IgD-negative memory B cell (primary cell): ENCODE measurements around the gene USP10. TPM values are rescaled to one million over a fixed set of nuclear protein-coding genes. Genes with fewer than 3 reads are reported as not detected.

Experiments used
- H3K27ac Mint-ChIP-seq, 3 donors: one replicate each; pipeline ENCODE4 v1.8.0; 2020 to 2022; ENCODE audit warnings: mild to moderate bottlenecking in 3 of 3, mixed read lengths in 3 of 3, moderate library complexity in 1 of 3
- H3K27me3 Mint-ChIP-seq: one replicate; pipeline ENCODE4 v1.8.0; 2021; ENCODE audit warnings: mixed read lengths
- H3K36me3 Mint-ChIP-seq: one replicate; pipeline ENCODE4 v1.8.0; 2020; ENCODE audit warnings: mild to moderate bottlenecking, mixed read lengths
- H3K4me1 Mint-ChIP-seq, 3 donors: one replicate each; pipeline ENCODE4 v1.8.0; 2020 to 2022; ENCODE audit warnings: mixed read lengths in 3 of 3, mild to moderate bottlenecking in 1 of 3
- H3K4me3 Mint-ChIP-seq, 4 donors: one replicate each; pipeline ENCODE4 v1.8.0; 2020 to 2022; ENCODE audit warnings: mild to moderate bottlenecking in 4 of 4, mixed read lengths in 4 of 4, moderate library complexity in 3 of 4
- H3K9me3 Mint-ChIP-seq, 3 donors: one replicate each; pipeline ENCODE4 v1.8.0; 2020 to 2021; ENCODE audit warnings: mixed read lengths in 3 of 3, mild to moderate bottlenecking in 1 of 3
- polyA plus RNA-seq: library from polyadenylated mRNA; unstranded; fragments of 300-500 nt; fragmentation: Illumina TruSeq; gene quantifications from one replicate; pipeline ENCODE4 v1.2.3, GENCODE V29; 2021

The USP10 gene
- polyA plus RNA-seq, 1 donor from 2014 or later, result 95.8 TPM

- Mint-ChIP-seq H3K4me3 (no peak overlapping the region), H3K4me1 (peaks cover 5 to 8% (median 6%) of the 10 kb centered on the region in 3 donors), H3K27ac (no peak overlapping the region), H3K36me3 (no peaks in the 10 kb centered on the region), H3K27me3 (peaks cover 33% of the 10 kb centered on the region), H3K9me3 (peaks cover 0 to 4% (median 0%) of the 10 kb centered on the region in 3 donors)
Measured at GRCh38 chr16:84821179-84821578, 121.4 kb downstream of the USP10 start.

- no peak overlapping the region for H3K27ac Mint-ChIP-seq
- H3K4me3 Mint-ChIP-seq, result no peak overlapping the region
- H3K36me3 Mint-ChIP-seq, result no peaks in the 10 kb centered on the region
Measured at GRCh38 chr16:84821728-84822689, 122.2 kb downstream of the USP10 start.

GRCh38 chr16:84822990-84823389 lies 123.2 kb downstream of the USP10 start:
- H3K27me3 Mint-ChIP-seq, result peaks cover 33% of the 10 kb centered on the region
- H3K27ac Mint-ChIP-seq, result no peak overlapping the region
- H3K9me3 Mint-ChIP-seq, result peaks cover 0 to 4% (median 0%) of the 10 kb centered on the region in 3 donors
- H3K4me3 Mint-ChIP-seq, result no peak overlapping the region
- peaks cover 5 to 8% (median 6%) of the 10 kb centered on the region in 3 donors for H3K4me1 Mint-ChIP-seq
- no peaks in the 10 kb centered on the region for H3K36me3 Mint-ChIP-seq

More at GRCh38 chr16:84821728-84822689, 122.2 kb downstream of the USP10 start:
- peaks cover 5 to 8% (median 6%) of the 10 kb centered on the region in 3 donors for H3K4me1 Mint-ChIP-seq
- H3K27me3 Mint-ChIP-seq, result peaks cover 29% of the 10 kb centered on the region
- H3K9me3 Mint-ChIP-seq, result peaks cover 0 to 4% (median 0%) of the 10 kb centered on the region in 3 donors

- Mint-ChIP-seq H3K27ac (no peak overlapping the region), H3K36me3 (no peaks in the 10 kb centered on the region), H3K27me3 (peaks cover 35% of the 10 kb centered on the region), H3K9me3 (peaks cover 0 to 4% (median 0%) of the 10 kb centered on the region in 3 donors), H3K4me3 (no peak overlapping the region), H3K4me1 (peaks cover 5 to 8% (median 6%) of the 10 kb centered on the region in 3 donors)
Measured at GRCh38 chr16:84823484-84823883, 123.7 kb downstream of the USP10 start.

GRCh38 chr16:84823926-84824325 lies 124.1 kb downstream of the USP10 start:
- peaks cover 0 to 4% (median 0%) of the 10 kb centered on the region in 3 donors for H3K9me3 Mint-ChIP-seq
- no peak overlapping the region for H3K27ac Mint-ChIP-seq
- no peaks in the 10 kb centered on the region for H3K36me3 Mint-ChIP-seq
- peaks cover 5 to 8% (median 6%) of the 10 kb centered on the region in 3 donors for H3K4me1 Mint-ChIP-seq
- H3K27me3 Mint-ChIP-seq, result peaks cover 36% of the 10 kb centered on the region
- no peak overlapping the region for H3K4me3 Mint-ChIP-seq

- no peak overlapping the region for H3K4me3 Mint-ChIP-seq
Measured at GRCh38 chr16:84825896-84826557, 126.2 kb downstream of the USP10 start.

GRCh38 chr16:84826558-84826941 lies 126.8 kb downstream of the USP10 start:
- Mint-ChIP-seq H3K36me3 (no peaks in the 10 kb centered on the region), H3K9me3 (peaks cover 0 to 4% (median 0%) of the 10 kb centered on the region in 3 donors), H3K4me3 (no peak overlapping the region), H3K27me3 (peaks cover 25% of the 10 kb centered on the region), H3K4me1 (no peaks in the 10 kb centered on the region), H3K27ac (no peak overlapping the region)

More at GRCh38 chr16:84825896-84826557, 126.2 kb downstream of the USP10 start:
- Mint-ChIP-seq H3K36me3 (no peaks in the 10 kb centered on the region), H3K27me3 (peaks cover 30% of the 10 kb centered on the region), H3K4me1 (no peaks in the 10 kb centered on the region), H3K9me3 (peaks cover 0 to 4% (median 0%) of the 10 kb centered on the region in 3 donors), H3K27ac (no peak overlapping the region)

- Mint-ChIP-seq H3K27ac (no peak overlapping the region), H3K27me3 (peaks cover 21% of the 10 kb centered on the region), H3K4me1 (no peaks in the 10 kb centered on the region), H3K9me3 (peaks cover 0 to 4% (median 0%) of the 10 kb centered on the region in 3 donors), H3K36me3 (no peaks in the 10 kb centered on the region), H3K4me3 (no peak overlapping the region)
Measured at GRCh38 chr16:84827131-84827574, 127.4 kb downstream of the USP10 start.

- Mint-ChIP-seq H3K4me1 (no peaks in the 10 kb centered on the region), H3K9me3 (peaks cover 0 to 4% (median 0%) of the 10 kb centered on the region in 3 donors), H3K27ac (no peak overlapping the region), H3K36me3 (no peaks in the 10 kb centered on the region), H3K27me3 (peaks cover 22% of the 10 kb centered on the region), H3K4me3 (no peak overlapping the region)
Measured at GRCh38 chr16:84827897-84828296, 128.1 kb downstream of the USP10 start.

- H3K36me3 Mint-ChIP-seq, result no peaks in the 10 kb centered on the region
- no peak overlapping the region for H3K4me3 Mint-ChIP-seq
- H3K4me1 Mint-ChIP-seq, result no peaks in the 10 kb centered on the region
- peaks cover 0 to under 1% (median 0%) of the 10 kb centered on the region in 3 donors for H3K9me3 Mint-ChIP-seq
- peaks cover 18% of the 10 kb centered on the region for H3K27me3 Mint-ChIP-seq
- H3K27ac Mint-ChIP-seq, result no peak overlapping the region
Measured at GRCh38 chr16:84828322-84828721, 128.5 kb downstream of the USP10 start.

Other genes starting within 250 kb of the USP10 start
- gene MEAK7, start 195.3 kb upstream of the USP10 start, polyA plus RNA-seq, result 8.2 TPM
- 725 TPM for gene COTL1, start 81.9 kb upstream of the USP10 start, polyA plus RNA-seq
- gene KLHL36, start 51.5 kb upstream of the USP10 start, polyA plus RNA-seq, result 34.1 TPM
- gene CRISPLD2, start 120.0 kb downstream of the USP10 start, polyA plus RNA-seq, result not detected